ENCODE results near the gene PLCH2.

DNA sequence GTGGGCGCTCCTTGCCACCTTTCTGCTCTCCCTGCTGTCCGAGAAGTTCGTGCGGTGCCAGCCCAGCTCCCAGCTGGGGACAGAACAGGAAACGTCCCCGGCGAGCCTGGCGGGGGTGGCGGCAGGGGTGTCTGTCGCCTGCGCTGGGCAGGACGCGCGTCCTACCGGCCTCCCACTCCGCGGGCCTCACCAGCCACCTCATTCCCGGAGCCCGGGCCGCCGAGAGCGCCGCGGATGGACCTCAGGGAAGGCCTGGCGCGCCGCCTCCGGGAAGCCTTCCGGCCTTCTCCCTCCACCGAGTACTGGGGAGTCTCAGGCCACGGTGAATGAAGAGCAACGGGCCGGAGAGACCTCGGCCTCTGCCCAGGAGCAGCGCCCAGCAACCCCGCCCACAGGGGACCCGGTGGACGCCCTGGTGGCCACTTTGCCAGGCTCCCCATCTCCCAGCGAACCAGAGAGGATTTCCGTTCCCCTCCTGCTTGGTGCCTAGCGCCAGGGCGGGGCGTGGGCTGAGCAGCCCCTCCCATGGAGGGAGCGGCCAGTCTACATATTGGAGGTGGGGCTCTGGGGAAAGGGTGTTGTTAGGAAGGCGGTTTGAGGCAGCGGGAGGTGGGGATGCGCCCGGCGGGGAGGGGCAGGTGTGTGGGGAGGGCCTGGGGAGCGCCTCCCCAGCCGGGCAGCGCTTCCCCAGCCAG, 70.6 kb downstream of the PLCH2 start:
- TF ChIP-seq EZH2 (IDR thresholded peaks at IDR 0.05) = no peak
- TF ChIP-seq POLR2AphosphoS5 (IDR thresholded peaks at IDR 0.05; ENCODE audit: borderline replicate concordance, low read depth, low read length) = no peak
